ENCODE results near the gene BOC. TPM values are rescaled to one million over a fixed set of nuclear protein-coding genes. Genes with fewer than 3 reads are reported as not detected.

BOC gene
- total RNA-seq, 1 donor from 2014 or later: 4.7 TPM

- no peak for TF ChIP-seq CTCF (IDR thresholded peaks at IDR 0.05; ENCODE audit: insufficient read depth, low read length, poor library complexity, severe bottlenecking)
- no peak for DNase-seq (ENCODE audit: low read depth)
- Histone ChIP-seq H3K4me3 (ENCODE audit: low read depth, low read length) (no peak overlapping the region), H3K27me3 (ENCODE audit: control insufficient read depth, insufficient read depth, low read length) (no peaks in the 10 kb centered on the region), H3K36me3 (ENCODE audit: control insufficient read depth, insufficient read depth, low read length) (no peaks in the 10 kb centered on the region)
Observed at GRCh38 chr3:113185194-113185835, 26.0 kb upstream of the BOC start.

GRCh38 chr3:113186566-113186965 is 24.8 kb upstream of the BOC start:
- DNase-seq (ENCODE audit: low read depth): no peak
- Histone ChIP-seq H3K27me3 (ENCODE audit: control insufficient read depth, insufficient read depth, low read length) (no peaks in the 10 kb centered on the region), H3K4me3 (ENCODE audit: low read depth, low read length) (no peak overlapping the region), H3K36me3 (ENCODE audit: control insufficient read depth, insufficient read depth, low read length) (no peaks in the 10 kb centered on the region)
- TF ChIP-seq CTCF (IDR thresholded peaks at IDR 0.05; ENCODE audit: insufficient read depth, low read length, poor library complexity, severe bottlenecking): no peak

- no peaks in the 10 kb centered on the region for H3K27me3 ChIP-seq (ENCODE audit: control insufficient read depth, insufficient read depth, low read length)
- TF ChIP-seq CTCF (IDR thresholded peaks at IDR 0.05; ENCODE audit: insufficient read depth, low read length, poor library complexity, severe bottlenecking): no peak
- no peak for DNase-seq (ENCODE audit: low read depth)
- H3K36me3 ChIP-seq (ENCODE audit: control insufficient read depth, insufficient read depth, low read length): no peaks in the 10 kb centered on the region
- H3K4me3 ChIP-seq (ENCODE audit: low read depth, low read length): no peak overlapping the region
Observed at GRCh38 chr3:113193288-113193687, 18.1 kb upstream of the BOC start.

GRCh38 chr3:113193719-113194118 is 17.6 kb upstream of the BOC start:
- Histone ChIP-seq H3K36me3 (ENCODE audit: control insufficient read depth, insufficient read depth, low read length) (no peaks in the 10 kb centered on the region), H3K4me3 (ENCODE audit: low read depth, low read length) (no peak overlapping the region), H3K27me3 (ENCODE audit: control insufficient read depth, insufficient read depth, low read length) (no peaks in the 10 kb centered on the region)
- TF ChIP-seq CTCF (IDR thresholded peaks at IDR 0.05; ENCODE audit: insufficient read depth, low read length, poor library complexity, severe bottlenecking): no peak
- DNase-seq (ENCODE audit: low read depth): no peak

GRCh38 chr3:113194823-113195401 is 16.4 kb upstream of the BOC start:
- Histone ChIP-seq H3K4me3 (ENCODE audit: low read depth, low read length) (no peak overlapping the region), H3K27me3 (ENCODE audit: control insufficient read depth, insufficient read depth, low read length) (no peaks in the 10 kb centered on the region), H3K36me3 (ENCODE audit: control insufficient read depth, insufficient read depth, low read length) (no peaks in the 10 kb centered on the region)
- no peak for TF ChIP-seq CTCF (IDR thresholded peaks at IDR 0.05; ENCODE audit: insufficient read depth, low read length, poor library complexity, severe bottlenecking)
- DNase-seq (ENCODE audit: low read depth): no peak

- Histone ChIP-seq H3K27me3 (ENCODE audit: control insufficient read depth, insufficient read depth, low read length) (no peaks in the 10 kb centered on the region), H3K36me3 (ENCODE audit: control insufficient read depth, insufficient read depth, low read length) (no peaks in the 10 kb centered on the region), H3K4me3 (ENCODE audit: low read depth, low read length) (no peak overlapping the region)
- DNase-seq (ENCODE audit: low read depth): no peak
- no peak for TF ChIP-seq CTCF (IDR thresholded peaks at IDR 0.05; ENCODE audit: insufficient read depth, low read length, poor library complexity, severe bottlenecking)
Observed at GRCh38 chr3:113200351-113200750, 11.0 kb upstream of the BOC start.

All from kidney epithelial cell (primary cell).